ENCODE data around the gene GALNT18. TPM values are rescaled to one million over a fixed set of nuclear protein-coding genes. Genes with fewer than 3 reads are reported as not detected.

The GALNT18 gene
- polyA plus RNA-seq, 1 experiment = 4.8 TPM

GRCh38 chr11:11604370-11604990, 17.3 kb downstream of the GALNT18 start:
- H3K9me3 ChIP-seq (ENCODE audit: control insufficient read depth, insufficient read depth, low read length) = no peaks in the 10 kb centered on the region
- no peak overlapping the region for H3K27ac ChIP-seq (ENCODE audit: low read depth, low read length)
- DNase-seq (ENCODE audit: low read depth, low spot score) = no peak
- H3K4me3 ChIP-seq (ENCODE audit: low read depth, low read length) = no peak overlapping the region
- no peak for TF ChIP-seq CTCF (IDR thresholded peaks at IDR 0.05; ENCODE audit: low read depth, low read length)
- no peaks in the 10 kb centered on the region for H3K27me3 ChIP-seq (ENCODE audit: control insufficient read depth, insufficient read depth, low read length)
- CTCF ChIA-PET = interaction anchor here (0.5 kb wide), 1 partner anchor 495 kb away, joined by 4 read pairs; no protein-coding TSS in a partner anchor
- POLR2A ChIA-PET = no interaction called here

DNA sequence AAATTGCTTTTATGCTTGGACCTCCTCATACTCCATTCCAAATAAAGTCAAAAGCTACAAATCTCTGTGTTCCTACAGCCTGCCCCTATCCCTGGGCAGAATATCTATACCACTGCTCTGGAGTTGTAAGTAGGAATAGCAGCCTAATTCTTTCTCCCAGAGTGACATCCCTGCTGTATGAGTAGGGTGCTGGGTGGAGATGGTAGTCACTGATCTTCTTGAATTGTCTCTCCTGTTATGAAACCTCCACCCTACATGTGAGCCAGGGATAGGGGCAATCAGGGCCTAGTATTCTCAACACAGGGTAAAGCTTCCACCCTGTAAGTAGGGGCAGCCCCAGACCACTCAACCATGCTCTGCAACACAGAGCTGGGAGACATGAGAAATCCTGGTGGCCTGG, 19.8 kb downstream of the GALNT18 start:
- DNase-seq (ENCODE audit: low read depth, low spot score) = no peak
- H3K27me3 ChIP-seq (ENCODE audit: control insufficient read depth, insufficient read depth, low read length) = no peaks in the 10 kb centered on the region
- no peaks in the 10 kb centered on the region for H3K9me3 ChIP-seq (ENCODE audit: control insufficient read depth, insufficient read depth, low read length)
- H3K4me3 ChIP-seq (ENCODE audit: low read depth, low read length) = no peak overlapping the region
- no peak overlapping the region for H3K27ac ChIP-seq (ENCODE audit: low read depth, low read length)
- CTCF ChIA-PET = no interaction called here
- POLR2A ChIA-PET = no interaction called here
- no peak for TF ChIP-seq CTCF (IDR thresholded peaks at IDR 0.05; ENCODE audit: low read depth, low read length)

DNA sequence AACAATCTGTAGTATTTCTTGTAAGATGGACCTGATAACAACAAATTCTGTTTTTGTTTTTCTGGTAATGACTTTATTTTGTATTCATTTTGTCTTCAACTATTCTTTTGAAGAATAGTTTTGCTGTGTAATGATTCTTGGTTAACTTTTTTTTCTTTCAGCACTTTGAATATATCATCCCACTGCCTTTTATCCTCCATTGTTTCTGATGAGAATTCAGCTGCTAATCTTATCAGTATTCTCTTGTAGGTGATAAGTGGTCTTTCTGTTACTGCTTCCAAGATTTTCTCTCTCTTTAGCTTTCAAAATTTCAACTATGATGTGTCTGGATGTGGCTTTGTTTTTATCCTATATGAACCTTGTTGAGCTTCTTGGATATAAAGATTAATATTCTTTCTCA, 21.5 kb downstream of the GALNT18 start:
- CTCF ChIA-PET = interaction anchor here (0.7 to 1.1 kb wide), 2 partner anchors 9 to 22 kb away, joined by 3 read pairs; partner anchors contain the start of gene GALNT18
- Histone ChIP-seq H3K4me3 (ENCODE audit: low read depth, low read length) (no peak overlapping the region), H3K9me3 (ENCODE audit: control insufficient read depth, insufficient read depth, low read length) (no peaks in the 10 kb centered on the region), H3K27me3 (ENCODE audit: control insufficient read depth, insufficient read depth, low read length) (no peaks in the 10 kb centered on the region), H3K27ac (ENCODE audit: low read depth, low read length) (no peak overlapping the region)
- DNase-seq (ENCODE audit: low read depth, low spot score) = no peak
- POLR2A ChIA-PET = no interaction called here
- no peak for TF ChIP-seq CTCF (IDR thresholded peaks at IDR 0.05; ENCODE audit: low read depth, low read length)

GRCh38 chr11:11598243-11598642, 23.6 kb downstream of the GALNT18 start:
- Histone ChIP-seq H3K27me3 (ENCODE audit: control insufficient read depth, insufficient read depth, low read length) (no peaks in the 10 kb centered on the region), H3K9me3 (ENCODE audit: control insufficient read depth, insufficient read depth, low read length) (no peaks in the 10 kb centered on the region), H3K27ac (ENCODE audit: low read depth, low read length) (no peak overlapping the region), H3K4me3 (ENCODE audit: low read depth, low read length) (no peak overlapping the region)
- no peak for TF ChIP-seq CTCF (IDR thresholded peaks at IDR 0.05; ENCODE audit: low read depth, low read length)
- ChIA-PET POLR2A (no interaction called here), CTCF (no interaction called here)
- no peak for DNase-seq (ENCODE audit: low read depth, low spot score)

- Histone ChIP-seq H3K9me3 (ENCODE audit: control insufficient read depth, insufficient read depth, low read length) (no peaks in the 10 kb centered on the region), H3K27ac (ENCODE audit: low read depth, low read length) (no peak overlapping the region), H3K4me3 (ENCODE audit: low read depth, low read length) (no peak overlapping the region), H3K27me3 (ENCODE audit: control insufficient read depth, insufficient read depth, low read length) (no peaks in the 10 kb centered on the region)
- ChIA-PET POLR2A (no interaction called here), CTCF (no interaction called here)
- TF ChIP-seq CTCF (IDR thresholded peaks at IDR 0.05; ENCODE audit: low read depth, low read length) = no peak
- no peak for DNase-seq (ENCODE audit: low read depth, low spot score)
These were observed 27.6 kb downstream of the GALNT18 start for GRCh38 chr11:11594162-11594561.

Measured in AG04450 (cell line).